H1 (cell line): ENCODE results near the gene HOMER2. TPM values are rescaled to one million over a fixed set of nuclear protein-coding genes. Genes with fewer than 3 reads are reported as not detected.

Source experiments
- ATF3 ChIP-seq: IDR thresholded peaks from 2 replicates; pipeline ENCODE4 v1.6.1; 2011; ENCODE audit warnings: low read depth, mild to moderate bottlenecking, low read length; ENCODE audit not compliant: insufficient read depth
- CHD7 ChIP-seq: fragments of 300-600 bp; sonication (generic); IDR thresholded peaks from 2 replicates; pipeline ENCODE4 v1.7.1; 2012; ENCODE audit warnings: low read length, moderate library complexity, mild to moderate bottlenecking, inconsistent platforms; ENCODE audit not compliant: insufficient replicate concordance
- PHF8 ChIP-seq: fragments of 200-600 bp; sonication (generic); conservative IDR thresholded peaks from 2 replicates; pipeline ENCODE4 v1.7.1; 2012; ENCODE audit warnings: low read depth, mild to moderate bottlenecking, inconsistent platforms, low read length, moderate library complexity
- SAP30 ChIP-seq: fragments of 300-600 bp; sonication (generic); IDR thresholded peaks from 2 replicates; pipeline ENCODE4 v1.7.1; 2012; ENCODE audit warnings: low read length, moderate library complexity, mild to moderate bottlenecking, inconsistent platforms; ENCODE audit not compliant: insufficient read depth, insufficient replicate concordance
- SP1 ChIP-seq: IDR thresholded peaks from 2 replicates; pipeline ENCODE4 v1.6.1; 2011; ENCODE audit warnings: low read depth, low read length
- SUZ12 ChIP-seq: fragments of 200-600 bp; sonication (generic); IDR thresholded peaks from 2 replicates; pipeline ENCODE4 v1.6.1; 2012; ENCODE audit warnings: mild to moderate bottlenecking, inconsistent platforms, low read length, moderate library complexity, mixed read lengths
- TBP ChIP-seq: IDR thresholded peaks from 2 replicates; pipeline ENCODE4 v1.6.1; 2011; ENCODE audit warnings: low read depth, low read length, improper control_type of control experiment
- YY1 ChIP-seq: IDR thresholded peaks from 2 replicates; pipeline ENCODE4 v1.6.1; 2011; ENCODE audit warnings: low read depth, mild to moderate bottlenecking, low read length
- polyA plus RNA-seq, 7 experiments: library from polyadenylated mRNA; depleted of rRNA in 3 of 7; stranded (reverse) in 5 of 7; unstranded in 2 of 7; fragments of >200 nt in 5 of 7; fragments of 200-250 nt in 2 of 7; gene quantifications; 1 replicate in 5 of 7; 2 replicates in 1 of 7; 4 replicates in 1 of 7; pipeline versions ENCODE4 v1.2.1 to v1.2.3, GENCODE V29; 2011 to 2013; ENCODE audit warnings: missing spikeins in 2 of 7, mixed read lengths in 2 of 7
- total RNA-seq: library from RNA; stranded (reverse); fragmentation: NEBNext Ultra II Directional; extraction: Animal tissue kit (Norgen Biotek cat#: 25700); gene quantifications from 2 replicates; pipeline ENCODE4 v1.2.1, GENCODE V29; 2021

HOMER2 gene
- total and polyA plus RNA-seq, 2 of the 8 experiments (the other 6 are each of a cell fraction or from before 2014, with no cell fraction given): 12.5 to 27.6 TPM

- no peak for TF ChIP-seq CHD7
- no peak for TF ChIP-seq SUZ12
- no peak for TF ChIP-seq TBP
- no peak for TF ChIP-seq PHF8
- TF ChIP-seq SAP30: no peak
- no peak for TF ChIP-seq ATF3
- TF ChIP-seq YY1: no peak
- no peak for TF ChIP-seq SP1
Measured at GRCh38 chr15:82946155-82946701, 6.3 kb downstream of the HOMER2 start (continued).
